ENCODE results near the gene TWF1. TPM values are rescaled to one million over a fixed set of nuclear protein-coding genes. Genes with fewer than 3 reads are reported as not detected.
"Not testable (repeated sequence)": the region's sequence is repeated elsewhere in the genome, so short reads cannot be mapped to it uniquely, and the experiment has no call there.

TWF1 gene
- 10 to 100 TPM; 33.0 to 35.2 TPM for total RNA-seq

GRCh38 chr12:43805860-43806736 lies at the start of gene TWF1:
Gene TWF1 (minus strand): TSS chr12:43806317. CDS start chr12:43806245, 72 bp downstream.
- Mint-ChIP-seq H3K27ac (peak within 1 kb of the TSS; percentile 92 to 95), H3K9me3 (no peaks in the 10 kb centered on the region), H3K27me3 (peaks cover 0 to 4% of the 10 kb centered on the region in 2 donors), H3K4me3 (peak within 1 kb of the TSS; percentile 87), H3K36me3 (peaks cover 5% of the 10 kb centered on the region), H3K4me1 (ENCODE audit: low read depth in 2 of 2) (peaks cover 12 to 24% of the 10 kb centered on the region in 2 donors)
- DNase-seq (ENCODE audit: low spot score), result peak; percentile 91
- ATAC-seq, result peak; percentile 99

- Mint-ChIP-seq H3K36me3 (peaks cover 7% of the 10 kb centered on the region), H3K27ac (no peak overlapping the region), H3K9me3 (peaks cover 2% of the 10 kb centered on the region), H3K4me3 (no peak overlapping the region), H3K27me3 (no peaks in the 10 kb centered on the region), H3K4me1 (ENCODE audit: low read depth in 2 of 2) (peaks cover 5% of the 10 kb centered on the region in 2 donors)
- DNase-seq (ENCODE audit: low spot score), result no peak
- no peak for ATAC-seq
Measured at GRCh38 chr12:43852744-43853143, 46.6 kb upstream of the TWF1 start.

- H3K27me3 Mint-ChIP-seq, result no peaks in the 10 kb centered on the region
- peaks cover 0 to 3% of the 10 kb centered on the region in 2 donors for H3K4me1 Mint-ChIP-seq (ENCODE audit: low read depth in 2 of 2)
- H3K36me3 Mint-ChIP-seq, result peaks cover 12% of the 10 kb centered on the region
- no peak for ATAC-seq
- no peak overlapping the region for H3K4me3 Mint-ChIP-seq
- DNase-seq (ENCODE audit: low spot score), result no peak
- H3K27ac Mint-ChIP-seq, result no peak overlapping the region
- H3K9me3 Mint-ChIP-seq, result peaks cover 6% of the 10 kb centered on the region
Measured at GRCh38 chr12:43848786-43849185, 42.7 kb upstream of the TWF1 start.

- no peak overlapping the region for H3K4me3 Mint-ChIP-seq
- no peak for DNase-seq (ENCODE audit: low spot score)
- H3K27ac Mint-ChIP-seq, result no peak overlapping the region
- H3K9me3 Mint-ChIP-seq, result peaks cover 6% of the 10 kb centered on the region
- peaks cover 0 to 3% of the 10 kb centered on the region in 2 donors for H3K4me1 Mint-ChIP-seq (ENCODE audit: low read depth in 2 of 2)
- ATAC-seq, result no peak
- no peaks in the 10 kb centered on the region for H3K27me3 Mint-ChIP-seq
- peaks cover 12% of the 10 kb centered on the region for H3K36me3 Mint-ChIP-seq
Measured at GRCh38 chr12:43848226-43848507, 42.0 kb upstream of the TWF1 start.

- not testable (repeated sequence) for ATAC-seq; H3K27ac Mint-ChIP-seq; DNase-seq (ENCODE audit: low spot score); H3K4me3 Mint-ChIP-seq; H3K4me1 Mint-ChIP-seq (ENCODE audit: low read depth in 2 of 2); H3K9me3 Mint-ChIP-seq; H3K27me3 Mint-ChIP-seq
- peaks cover 12% of the 10 kb centered on the region for H3K36me3 Mint-ChIP-seq
Measured at GRCh38 chr12:43847425-43848225, 41.5 kb upstream of the TWF1 start.

- H3K4me1 Mint-ChIP-seq (ENCODE audit: low read depth in 2 of 2), result peaks cover 6 to 13% of the 10 kb centered on the region in 2 donors
- DNase-seq (ENCODE audit: low spot score), result no peak
- peaks cover 5% of the 10 kb centered on the region for H3K36me3 Mint-ChIP-seq
- ATAC-seq, result no peak
- H3K9me3 Mint-ChIP-seq, result no peaks in the 10 kb centered on the region
- H3K27me3 Mint-ChIP-seq, result no peaks in the 10 kb centered on the region
- no peak overlapping the region for H3K4me3 Mint-ChIP-seq
- no peak overlapping the region for H3K27ac Mint-ChIP-seq
Measured at GRCh38 chr12:43842259-43842658, 36.1 kb upstream of the TWF1 start.

- peaks cover 0 to 3% of the 10 kb centered on the region in 2 donors for H3K27me3 Mint-ChIP-seq
- H3K36me3 Mint-ChIP-seq, result no peaks in the 10 kb centered on the region
- H3K27ac Mint-ChIP-seq, result no peak overlapping the region
- ATAC-seq (no peak), DNase-seq (ENCODE audit: low spot score) (no peak)
- no peak overlapping the region for H3K4me3 Mint-ChIP-seq
- H3K4me1 Mint-ChIP-seq (ENCODE audit: low read depth in 2 of 2), result peaks cover 9 to 22% of the 10 kb centered on the region in 2 donors
- H3K9me3 Mint-ChIP-seq, result no peaks in the 10 kb centered on the region
Measured at GRCh38 chr12:43841253-43841652, 35.1 kb upstream of the TWF1 start.

GRCh38 chr12:43840338-43840737 lies 34.2 kb upstream of the TWF1 start:
- Mint-ChIP-seq H3K4me3 (no peak overlapping the region), H3K4me1 (ENCODE audit: low read depth in 2 of 2) (peaks cover 10 to 23% of the 10 kb centered on the region in 2 donors), H3K36me3 (no peaks in the 10 kb centered on the region), H3K27ac (no peak overlapping the region), H3K9me3 (no peaks in the 10 kb centered on the region), H3K27me3 (peaks cover 0 to 3% of the 10 kb centered on the region in 2 donors)
- ATAC-seq (no peak), DNase-seq (ENCODE audit: low spot score) (no peak)

- peaks cover 0 to 6% of the 10 kb centered on the region in 2 donors for H3K27me3 Mint-ChIP-seq
- H3K36me3 Mint-ChIP-seq, result no peaks in the 10 kb centered on the region
- peaks cover 30 to 42% of the 10 kb centered on the region in 2 donors for H3K4me1 Mint-ChIP-seq (ENCODE audit: low read depth in 2 of 2)
- peak overlapping the region; percentile 80 for H3K4me3 Mint-ChIP-seq
- ATAC-seq, result no peak
- DNase-seq (ENCODE audit: low spot score), result no peak
- H3K27ac Mint-ChIP-seq, result peak overlapping the region; percentile 55 to 83
- H3K9me3 Mint-ChIP-seq, result no peaks in the 10 kb centered on the region
Measured at GRCh38 chr12:43836475-43836989, 30.4 kb upstream of the TWF1 start.

GRCh38 chr12:43835656-43836474 lies 29.7 kb upstream of the TWF1 start, which contains the start of gene TMEM117:
Gene TMEM117 (plus strand): TSS chr12:43836081.
- H3K4me3 Mint-ChIP-seq, result peak within 1 kb of the TSS; percentile 83
- H3K27ac Mint-ChIP-seq, result peak within 1 kb of the TSS; percentile 55 to 83
- DNase-seq (ENCODE audit: low spot score), result peak; percentile 66
- H3K36me3 Mint-ChIP-seq, result no peaks in the 10 kb centered on the region
- H3K4me1 Mint-ChIP-seq (ENCODE audit: low read depth in 2 of 2), result peaks cover 30 to 42% of the 10 kb centered on the region in 2 donors
- ATAC-seq, result peak; percentile 83 to 88
- H3K27me3 Mint-ChIP-seq, result peaks cover 0 to 6% of the 10 kb centered on the region in 2 donors
- H3K9me3 Mint-ChIP-seq, result no peaks in the 10 kb centered on the region

- DNase-seq (ENCODE audit: low spot score) (no peak), ATAC-seq (peak in 1 of 2 donors; percentile 1)
- Mint-ChIP-seq H3K9me3 (no peaks in the 10 kb centered on the region), H3K4me1 (ENCODE audit: low read depth in 2 of 2) (peaks cover 30 to 42% of the 10 kb centered on the region in 2 donors), H3K27me3 (peaks cover 0 to 6% of the 10 kb centered on the region in 2 donors), H3K27ac (peak overlapping the region; percentile 27 to 48), H3K36me3 (no peaks in the 10 kb centered on the region), H3K4me3 (peak overlapping the region; percentile 83)
Measured at GRCh38 chr12:43835264-43835655, 29.1 kb upstream of the TWF1 start.

- no peak overlapping the region for H3K4me3 Mint-ChIP-seq
- H3K36me3 Mint-ChIP-seq, result no peaks in the 10 kb centered on the region
- ATAC-seq, result no peak
- DNase-seq (ENCODE audit: low spot score), result no peak
- no peaks in the 10 kb centered on the region for H3K9me3 Mint-ChIP-seq
- H3K27ac Mint-ChIP-seq, result peak overlapping the region in 1 of 2 donors; percentile 23
- peaks cover 25 to 30% of the 10 kb centered on the region in 2 donors for H3K4me1 Mint-ChIP-seq (ENCODE audit: low read depth in 2 of 2)
- peaks cover 6 to 11% of the 10 kb centered on the region in 2 donors for H3K27me3 Mint-ChIP-seq
Measured at GRCh38 chr12:43832463-43833168, 26.5 kb upstream of the TWF1 start.
